Daoy (cell line): Measurements from ENCODE around the gene HOXD13. TPM values are rescaled to one million over a fixed set of nuclear protein-coding genes. Genes with fewer than 3 reads are reported as not detected.

ENCODE experiments used
- DNase-seq: peaks from one replicate; pipeline ENCODE4 v3.0.0-alpha.2; 2015; ENCODE audit warnings: low read depth
- total RNA-seq: library from RNA; depleted of rRNA; stranded (reverse); fragments of >200 nt; shearing (Covaris generic); gene quantifications from 2 replicates; pipeline ENCODE4 v1.2.3, GENCODE V29; 2014

Gene HOXD13
- total RNA-seq, 1 experiment from 2014 or later = 21.5 TPM

- peak; percentile 73 for DNase-seq
These were observed 11.8 kb upstream of the HOXD13 start for GRCh38 chr2:176080540-176081375.

GRCh38 chr2:176081376-176081836, 11.1 kb upstream of the HOXD13 start:
- no peak for DNase-seq

GRCh38 chr2:176081837-176082524, 10.5 kb upstream of the HOXD13 start:
- no peak for DNase-seq

- no peak for DNase-seq
These were observed 10.0 kb upstream of the HOXD13 start for GRCh38 chr2:176082525-176082823.

- peak; percentile 49 for DNase-seq
These were observed 9.4 kb upstream of the HOXD13 start for GRCh38 chr2:176082824-176083751.

GRCh38 chr2:176083796-176084261, 8.7 kb upstream of the HOXD13 start, which contains the start of gene EVX2:
Gene EVX2 (minus strand): TSS chr2:176083962. CDS start chr2:176083776, 186 bp downstream.
- no peak for DNase-seq

- peak; percentile 30 for DNase-seq
These were observed 7.9 kb upstream of the HOXD13 start for GRCh38 chr2:176084611-176085119.

- DNase-seq = no peak
These were observed 7.3 kb upstream of the HOXD13 start for GRCh38 chr2:176085120-176085788.

- peak; percentile 63 for DNase-seq
These were observed 6.4 kb upstream of the HOXD13 start for GRCh38 chr2:176085861-176086771.

- no peak for DNase-seq
These were observed 5.0 kb upstream of the HOXD13 start for GRCh38 chr2:176087330-176088047.

GRCh38 chr2:176088048-176088936, 4.2 kb upstream of the HOXD13 start:
- peak; percentile 72 for DNase-seq

GRCh38 chr2:176088937-176089842, 3.3 kb upstream of the HOXD13 start:
- DNase-seq = no peak

- no peak for DNase-seq
These were observed 2.6 kb upstream of the HOXD13 start for GRCh38 chr2:176089843-176090395.

- no peak for DNase-seq
These were observed 1.7 kb upstream of the HOXD13 start for GRCh38 chr2:176090862-176091261.

GRCh38 chr2:176091329-176092258, 927 bp upstream of the HOXD13 start:
- DNase-seq = no peak
